22Rv1 (cell line): ENCODE measurements around the gene CUL3.

Experiments
- ZFX ChIP-seq: fragments of 450-650 bp; IDR thresholded peaks from 2 replicates; pipeline ENCODE4 v1.6.1; 2017; ENCODE audit warnings: antibody characterized with exemption, borderline replicate concordance
- TF ChIP-seq, protein P1 (sequence below): fragments of 450-650 bp; IDR thresholded peaks from 2 replicates; pipeline ENCODE4 v1.5.1; 2017; ENCODE audit warnings: mild to moderate bottlenecking

DNA sequence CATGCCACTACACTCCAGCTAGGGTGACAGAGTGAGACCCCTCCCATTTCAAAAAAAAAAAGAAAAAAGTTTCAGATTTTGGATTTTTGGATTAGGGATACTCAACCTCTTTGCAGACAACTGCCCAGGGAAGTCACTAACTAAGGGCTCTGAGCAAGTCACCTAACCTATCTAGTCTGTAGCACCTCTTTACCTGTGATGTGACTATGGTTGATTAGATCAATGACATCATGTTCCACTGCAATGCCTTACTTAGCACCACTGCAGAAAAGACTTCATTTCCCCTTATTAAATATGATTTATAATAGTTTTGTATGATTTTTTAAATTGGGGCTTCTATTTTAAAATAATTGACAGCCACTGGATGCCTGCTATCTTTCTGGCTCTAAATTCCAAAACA is 41.2 kb downstream of the CUL3 start:
- TF ChIP-seq, protein P1, sequence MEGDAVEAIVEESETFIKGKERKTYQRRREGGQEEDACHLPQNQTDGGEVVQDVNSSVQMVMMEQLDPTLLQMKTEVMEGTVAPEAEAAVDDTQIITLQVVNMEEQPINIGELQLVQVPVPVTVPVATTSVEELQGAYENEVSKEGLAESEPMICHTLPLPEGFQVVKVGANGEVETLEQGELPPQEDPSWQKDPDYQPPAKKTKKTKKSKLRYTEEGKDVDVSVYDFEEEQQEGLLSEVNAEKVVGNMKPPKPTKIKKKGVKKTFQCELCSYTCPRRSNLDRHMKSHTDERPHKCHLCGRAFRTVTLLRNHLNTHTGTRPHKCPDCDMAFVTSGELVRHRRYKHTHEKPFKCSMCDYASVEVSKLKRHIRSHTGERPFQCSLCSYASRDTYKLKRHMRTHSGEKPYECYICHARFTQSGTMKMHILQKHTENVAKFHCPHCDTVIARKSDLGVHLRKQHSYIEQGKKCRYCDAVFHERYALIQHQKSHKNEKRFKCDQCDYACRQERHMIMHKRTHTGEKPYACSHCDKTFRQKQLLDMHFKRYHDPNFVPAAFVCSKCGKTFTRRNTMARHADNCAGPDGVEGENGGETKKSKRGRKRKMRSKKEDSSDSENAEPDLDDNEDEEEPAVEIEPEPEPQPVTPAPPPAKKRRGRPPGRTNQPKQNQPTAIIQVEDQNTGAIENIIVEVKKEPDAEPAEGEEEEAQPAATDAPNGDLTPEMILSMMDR, result no peak
- no peak for TF ChIP-seq ZFX
